ENCODE measurements around the gene GATM.
"Not testable (repeated sequence)": the region's sequence is repeated elsewhere in the genome, so short reads cannot be mapped to it uniquely, and the experiment has no call there.

GRCh38 chr15:45367222-45367621, 11.1 kb downstream of the GATM start:
- TF ChIP-seq CTCF, POLR2A (IDR thresholded peaks at IDR 0.05): not testable (repeated sequence)

All from testis (tissue), 2 donors.